Ishikawa (cell line): Measurements from ENCODE around the gene CLIP3.

ENCODE experiments used
- CEBPB ChIP-seq: IDR thresholded peaks from 2 replicates; pipeline ENCODE4 v1.6.1; 2012
- CREB1 ChIP-seq: IDR thresholded peaks from 2 replicates; pipeline ENCODE4 v1.6.1; 2012; ENCODE audit warnings: low read depth
- EGR1 ChIP-seq: IDR thresholded peaks from 2 replicates; pipeline ENCODE4 v1.6.1; 2012
- EP300 ChIP-seq: IDR thresholded peaks from 2 replicates; pipeline ENCODE4 v1.6.1; 2012; ENCODE audit warnings: borderline replicate concordance
- FOXM1 ChIP-seq: IDR thresholded peaks from 2 replicates; pipeline ENCODE4 v1.6.1; 2012; ENCODE audit warnings: low read depth, borderline replicate concordance
- NFIC ChIP-seq: IDR thresholded peaks from 2 replicates; pipeline ENCODE4 v1.6.1; 2012
- RAD21 ChIP-seq: IDR thresholded peaks from 2 replicates; pipeline ENCODE4 v1.6.1; 2012; ENCODE audit warnings: low read depth
- TAF1 ChIP-seq: IDR thresholded peaks from 2 replicates; pipeline ENCODE4 v1.6.1; 2012; ENCODE audit warnings: low read depth, mild to moderate bottlenecking
- TCF12 ChIP-seq: IDR thresholded peaks from 2 replicates; pipeline ENCODE4 v1.6.1; 2012; ENCODE audit warnings: low read depth
- TEAD4 ChIP-seq: IDR thresholded peaks from 2 replicates; pipeline ENCODE4 v1.6.1; 2012
- YY1 ChIP-seq: IDR thresholded peaks from 2 replicates; pipeline ENCODE4 v1.6.1; 2012; ENCODE audit warnings: low read depth
- ZBTB7A ChIP-seq: IDR thresholded peaks from 2 replicates; pipeline ENCODE4 v1.6.1; 2012; ENCODE audit warnings: low read depth
- TF ChIP-seq, protein P1 (sequence below): IDR thresholded peaks from 2 replicates; pipeline ENCODE4 v1.6.1; 2012
- TF ChIP-seq, protein P2 (sequence below): IDR thresholded peaks from 2 replicates; pipeline ENCODE4 v1.6.1; 2012
- TF ChIP-seq, protein P3 (sequence below): IDR thresholded peaks from 2 replicates; pipeline ENCODE4 v1.6.1; 2012; ENCODE audit warnings: low read depth, mild to moderate bottlenecking

The CLIP3 gene

DNA sequence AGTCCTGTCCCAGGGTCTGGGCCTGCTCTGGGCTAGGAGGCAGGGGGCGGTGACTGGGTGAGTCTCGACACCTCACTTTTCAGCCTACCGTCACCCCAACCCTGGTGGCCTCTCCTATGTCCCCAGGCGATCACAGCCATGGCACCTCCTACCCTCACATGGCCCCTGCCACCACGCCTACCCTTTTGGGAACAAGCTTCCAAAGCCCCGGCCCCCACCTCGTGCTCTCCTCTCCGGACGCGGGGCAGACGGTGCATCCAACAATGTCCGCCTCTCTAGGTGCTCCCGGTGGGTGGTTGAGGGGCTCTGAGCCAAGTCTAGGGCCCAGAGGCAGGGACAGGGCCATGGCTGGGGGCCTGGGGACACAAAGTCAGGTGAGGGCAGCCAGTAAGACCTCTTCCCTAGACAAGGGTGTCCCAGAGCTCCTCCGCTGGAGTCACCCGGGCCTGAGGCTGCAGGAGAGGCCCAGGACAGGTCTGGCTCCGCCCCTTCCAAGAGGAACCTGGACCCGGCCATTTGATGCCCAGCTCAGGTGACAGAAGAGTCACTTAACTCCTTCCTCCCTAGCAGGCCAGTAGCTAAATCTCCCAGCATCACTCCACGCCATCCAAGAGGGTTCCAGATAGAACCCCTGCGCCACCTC, 24.2 kb downstream of the CLIP3 start, which contains the start of gene SYNE4:
Gene SYNE4 (minus strand): TSS at position 478 of the 643 bp plus-strand sequence. CDS start 132 bp downstream, at position 346.
- no peak for TF ChIP-seq EGR1
- TF ChIP-seq, protein P1, sequence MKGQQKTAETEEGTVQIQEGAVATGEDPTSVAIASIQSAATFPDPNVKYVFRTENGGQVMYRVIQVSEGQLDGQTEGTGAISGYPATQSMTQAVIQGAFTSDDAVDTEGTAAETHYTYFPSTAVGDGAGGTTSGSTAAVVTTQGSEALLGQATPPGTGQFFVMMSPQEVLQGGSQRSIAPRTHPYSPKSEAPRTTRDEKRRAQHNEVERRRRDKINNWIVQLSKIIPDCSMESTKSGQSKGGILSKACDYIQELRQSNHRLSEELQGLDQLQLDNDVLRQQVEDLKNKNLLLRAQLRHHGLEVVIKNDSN = peak; percentile 70
- TF ChIP-seq YY1 = peak; percentile 34; the same call in 1 of the 2 replicates
- TF ChIP-seq TEAD4 = no peak
- 0 out of 2 replicates have a peak, but pooled peaks have one; percentile 21 for TF ChIP-seq TCF12
- TF ChIP-seq, protein P2, sequence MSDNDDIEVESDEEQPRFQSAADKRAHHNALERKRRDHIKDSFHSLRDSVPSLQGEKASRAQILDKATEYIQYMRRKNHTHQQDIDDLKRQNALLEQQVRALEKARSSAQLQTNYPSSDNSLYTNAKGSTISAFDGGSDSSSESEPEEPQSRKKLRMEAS = peak; percentile 77
- TF ChIP-seq EP300 = no peak; the same call in 1 of the 2 replicates
- no peak for TF ChIP-seq CEBPB
- TF ChIP-seq ZBTB7A = no peak; the same call in 1 of the 2 replicates
- TF ChIP-seq TAF1 = peak; percentile 73; the same call in 1 of the 2 replicates
- no peak for TF ChIP-seq RAD21
- no peak; the same call in 1 of the 2 replicates for TF ChIP-seq NFIC
- no peak for TF ChIP-seq CREB1
- TF ChIP-seq, protein P3, sequence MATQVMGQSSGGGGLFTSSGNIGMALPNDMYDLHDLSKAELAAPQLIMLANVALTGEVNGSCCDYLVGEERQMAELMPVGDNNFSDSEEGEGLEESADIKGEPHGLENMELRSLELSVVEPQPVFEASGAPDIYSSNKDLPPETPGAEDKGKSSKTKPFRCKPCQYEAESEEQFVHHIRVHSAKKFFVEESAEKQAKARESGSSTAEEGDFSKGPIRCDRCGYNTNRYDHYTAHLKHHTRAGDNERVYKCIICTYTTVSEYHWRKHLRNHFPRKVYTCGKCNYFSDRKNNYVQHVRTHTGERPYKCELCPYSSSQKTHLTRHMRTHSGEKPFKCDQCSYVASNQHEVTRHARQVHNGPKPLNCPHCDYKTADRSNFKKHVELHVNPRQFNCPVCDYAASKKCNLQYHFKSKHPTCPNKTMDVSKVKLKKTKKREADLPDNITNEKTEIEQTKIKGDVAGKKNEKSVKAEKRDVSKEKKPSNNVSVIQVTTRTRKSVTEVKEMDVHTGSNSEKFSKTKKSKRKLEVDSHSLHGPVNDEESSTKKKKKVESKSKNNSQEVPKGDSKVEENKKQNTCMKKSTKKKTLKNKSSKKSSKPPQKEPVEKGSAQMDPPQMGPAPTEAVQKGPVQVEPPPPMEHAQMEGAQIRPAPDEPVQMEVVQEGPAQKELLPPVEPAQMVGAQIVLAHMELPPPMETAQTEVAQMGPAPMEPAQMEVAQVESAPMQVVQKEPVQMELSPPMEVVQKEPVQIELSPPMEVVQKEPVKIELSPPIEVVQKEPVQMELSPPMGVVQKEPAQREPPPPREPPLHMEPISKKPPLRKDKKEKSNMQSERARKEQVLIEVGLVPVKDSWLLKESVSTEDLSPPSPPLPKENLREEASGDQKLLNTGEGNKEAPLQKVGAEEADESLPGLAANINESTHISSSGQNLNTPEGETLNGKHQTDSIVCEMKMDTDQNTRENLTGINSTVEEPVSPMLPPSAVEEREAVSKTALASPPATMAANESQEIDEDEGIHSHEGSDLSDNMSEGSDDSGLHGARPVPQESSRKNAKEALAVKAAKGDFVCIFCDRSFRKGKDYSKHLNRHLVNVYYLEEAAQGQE = no peak
- TF ChIP-seq FOXM1 = no peak

DNA sequence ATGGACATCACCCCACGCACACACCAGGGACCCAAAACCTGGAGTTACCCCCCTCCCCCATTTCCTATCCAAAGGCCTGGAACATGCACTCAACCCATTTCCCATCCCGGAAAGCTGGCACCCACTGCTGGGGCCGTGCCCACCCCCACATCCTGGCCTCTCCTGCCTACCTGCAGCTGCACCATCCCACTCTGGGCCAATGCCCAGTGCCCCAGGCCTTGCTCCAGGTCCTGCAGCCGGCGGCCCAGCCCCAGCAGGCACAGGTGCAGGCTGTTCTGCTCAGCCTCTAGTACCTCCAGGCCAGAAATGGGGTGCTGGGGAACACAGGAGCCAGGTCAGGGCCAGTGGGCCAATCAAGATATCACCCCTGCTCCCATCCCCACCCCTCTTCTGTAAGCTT, 25.7 kb downstream of the CLIP3 start:
- TF ChIP-seq, protein P1 = no peak
- TF ChIP-seq ZBTB7A (no peak), TAF1 (no peak), EP300 (no peak)

DNA sequence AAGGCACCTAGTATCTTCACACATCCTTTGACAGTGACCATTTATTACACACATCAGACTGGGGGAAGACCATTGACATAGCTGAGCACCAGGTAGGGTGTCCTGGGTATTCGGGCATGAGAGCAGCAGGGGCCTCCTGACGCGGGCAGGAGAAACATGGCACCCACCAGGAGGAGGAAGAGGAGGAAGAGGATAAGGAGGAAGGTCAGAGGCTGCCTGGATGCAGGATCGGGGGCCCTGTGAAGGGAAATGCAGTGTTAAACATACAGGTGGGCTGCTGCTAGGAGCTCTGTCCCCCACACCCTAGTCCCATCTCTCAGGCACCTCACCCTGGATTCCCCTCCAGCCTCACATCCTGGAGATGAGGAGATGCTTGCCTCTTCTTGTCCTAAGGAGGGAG, 29.4 kb downstream of the CLIP3 start:
- TF ChIP-seq TEAD4 (no peak), EP300 (no peak), CREB1 (no peak), TAF1 (no peak), YY1 (no peak), EGR1 (no peak), NFIC (no peak), ZBTB7A (no peak), FOXM1 (no peak), CEBPB (no peak), RAD21 (no peak), TCF12 (no peak)
- TF ChIP-seq, protein P2 = no peak
- TF ChIP-seq, protein P3 = no peak
- TF ChIP-seq, protein P1 = no peak

DNA sequence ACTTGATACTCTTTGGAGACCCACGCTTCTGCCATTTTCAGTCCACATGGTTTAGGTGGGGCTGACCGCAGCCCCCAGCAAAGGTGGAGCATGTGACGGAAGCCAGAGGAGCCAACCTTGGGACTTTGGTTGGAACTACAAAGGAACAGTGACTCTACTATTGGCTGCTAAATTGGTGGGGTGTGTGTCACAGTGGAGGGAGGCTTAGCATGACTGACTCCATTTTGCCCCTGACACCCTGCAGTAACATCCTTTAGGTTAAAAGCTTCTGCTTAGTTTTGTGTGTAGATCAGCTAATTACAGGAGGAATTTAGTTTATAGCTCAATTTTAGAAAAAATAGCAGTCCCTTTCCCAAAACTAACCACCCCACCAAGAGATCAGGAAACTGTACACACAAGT, 31.1 kb downstream of the CLIP3 start:
- TF ChIP-seq TAF1 (no peak), NFIC (no peak), EGR1 (no peak), EP300 (no peak), CEBPB (no peak), ZBTB7A (no peak), TCF12 (no peak), TEAD4 (no peak), CREB1 (no peak), FOXM1 (no peak)
- TF ChIP-seq, protein P2 = no peak

DNA sequence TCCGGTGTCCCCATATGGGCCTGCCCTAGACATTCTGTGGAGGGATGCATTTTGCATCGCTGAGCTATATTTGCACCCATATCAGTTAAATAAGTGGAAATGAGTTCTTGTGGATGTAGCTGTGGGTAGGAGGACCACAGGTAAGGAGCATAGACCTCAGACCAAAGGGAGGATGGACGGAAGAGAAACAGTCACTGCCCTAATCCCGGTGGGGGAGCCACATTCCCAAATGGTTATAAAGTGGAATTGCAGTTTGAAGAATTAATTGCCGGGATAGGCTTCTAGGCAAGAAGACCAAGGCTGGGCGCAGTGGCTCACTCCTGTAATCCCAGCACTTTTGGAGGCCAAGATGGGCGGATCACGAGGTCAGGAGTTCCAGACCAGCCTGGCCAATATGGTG, 35.9 kb downstream of the CLIP3 start:
- TF ChIP-seq, protein P1 = no peak
- TF ChIP-seq ZBTB7A (no peak), TCF12 (no peak), RAD21 (no peak), CREB1 (no peak), YY1 (no peak), TAF1 (no peak), CEBPB (no peak), TEAD4 (no peak), NFIC (no peak), EGR1 (no peak), EP300 (no peak), FOXM1 (no peak)
- TF ChIP-seq, protein P3 = no peak
- TF ChIP-seq, protein P2 = no peak
